Activated T-cell treated with anti-CD3 and anti-CD28 coated beads, Interleukin-2, amount 50 U/mL, for 1 hour (primary cell): ENCODE measurements around the gene LASP1NB.
"Not testable (repeated sequence)": the region's sequence is repeated elsewhere in the genome, so short reads cannot be mapped to it uniquely, and the experiment has no call there.

ENCODE experiments used
- DNase-seq: peaks from one replicate; pipeline ENCODE4 v3.0.0-alpha.2; 2020

The LASP1NB gene

DNA sequence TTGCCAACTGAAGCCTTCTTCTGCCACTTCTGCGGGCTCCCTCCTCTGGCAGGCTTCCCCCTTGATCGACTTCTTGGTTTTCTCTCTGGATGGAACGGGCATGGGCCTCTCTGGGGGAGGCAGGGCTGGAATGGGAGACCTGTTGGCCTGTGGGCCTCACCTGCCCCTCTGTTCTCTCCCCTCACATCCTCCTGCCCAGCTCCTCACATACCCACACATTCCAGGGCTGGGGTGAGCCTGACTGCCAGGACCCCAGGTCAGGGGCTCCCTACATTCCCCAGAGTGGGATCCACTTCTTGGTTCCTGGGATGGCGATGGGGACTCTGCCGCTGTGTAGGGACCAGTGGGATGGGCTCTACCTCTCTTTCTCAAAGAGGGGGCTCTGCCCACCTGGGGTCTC, 6.5 kb upstream of the LASP1NB start:
- no peak for DNase-seq

DNA sequence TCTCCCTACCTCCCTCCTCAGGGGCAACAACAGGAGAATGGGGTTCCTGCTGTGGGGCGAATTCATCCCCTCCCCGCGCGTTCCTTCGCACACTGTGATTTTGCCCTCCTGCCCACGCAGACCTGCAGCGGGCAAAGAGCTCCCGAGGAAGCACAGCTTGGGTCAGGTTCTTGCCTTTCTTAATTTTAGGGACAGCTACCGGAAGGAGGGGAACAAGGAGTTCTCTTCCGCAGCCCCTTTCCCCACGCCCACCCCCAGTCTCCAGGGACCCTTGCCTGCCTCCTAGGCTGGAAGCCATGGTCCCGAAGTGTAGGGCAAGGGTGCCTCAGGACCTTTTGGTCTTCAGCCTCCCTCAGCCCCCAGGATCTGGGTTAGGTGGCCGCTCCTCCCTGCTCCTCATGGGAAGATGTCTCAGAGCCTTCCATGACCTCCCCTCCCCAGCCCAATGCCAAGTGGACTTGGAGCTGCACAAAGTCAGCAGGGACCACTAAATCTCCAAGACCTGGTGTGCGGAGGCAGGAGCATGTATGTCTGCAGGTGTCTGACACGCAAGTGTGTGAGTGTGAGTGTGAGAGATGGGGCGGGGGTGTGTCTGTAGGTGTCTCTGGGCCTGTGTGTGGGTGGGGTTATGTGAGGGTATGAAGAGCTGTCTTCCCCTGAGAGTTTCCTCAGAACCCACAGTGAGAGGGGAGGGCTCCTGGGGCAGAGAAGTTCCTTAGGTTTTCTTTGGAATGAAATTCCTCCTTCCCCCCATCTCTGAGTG, 5.9 kb upstream of the LASP1NB start:
- no peak for DNase-seq

DNA sequence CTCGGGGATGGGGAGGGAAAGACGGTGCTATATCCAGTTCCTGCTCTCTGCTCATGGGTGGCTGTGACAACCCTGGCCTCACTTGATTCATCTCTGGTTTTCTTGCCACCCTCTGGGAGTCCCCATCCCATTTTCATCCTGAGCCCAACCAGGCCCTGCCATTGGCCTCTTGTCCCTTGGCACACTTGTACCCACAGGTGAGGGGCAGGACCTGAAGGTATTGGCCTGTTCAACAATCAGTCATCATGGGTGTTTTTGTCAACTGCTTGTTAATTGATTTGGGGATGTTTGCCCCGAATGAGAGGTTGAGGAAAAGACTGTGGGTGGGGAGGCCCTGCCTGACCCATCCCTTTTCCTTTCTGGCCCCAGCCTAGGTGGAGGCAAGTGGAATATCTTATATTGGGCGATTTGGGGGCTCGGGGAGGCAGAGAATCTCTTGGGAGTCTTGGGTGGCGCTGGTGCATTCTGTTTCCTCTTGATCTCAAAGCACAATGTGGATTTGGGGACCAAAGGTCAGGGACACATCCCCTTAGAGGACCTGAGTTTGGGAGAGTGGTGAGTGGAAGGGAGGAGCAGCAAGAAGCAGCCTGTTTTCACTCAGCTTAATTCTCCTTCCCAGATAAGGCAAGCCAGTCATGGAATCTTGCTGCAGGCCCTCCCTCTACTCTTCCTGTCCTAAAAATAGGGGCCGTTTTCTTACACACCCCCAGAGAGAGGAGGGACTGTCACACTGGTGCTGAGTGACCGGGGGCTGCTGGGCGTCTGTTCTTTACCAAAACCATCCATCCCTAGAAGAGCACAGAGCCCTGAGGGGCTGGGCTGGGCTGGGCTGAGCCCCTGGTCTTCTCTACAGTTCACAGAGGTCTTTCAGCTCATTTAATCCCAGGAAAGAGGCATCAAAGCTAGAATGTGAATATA, 4.8 kb upstream of the LASP1NB start:
- no peak for DNase-seq

DNA sequence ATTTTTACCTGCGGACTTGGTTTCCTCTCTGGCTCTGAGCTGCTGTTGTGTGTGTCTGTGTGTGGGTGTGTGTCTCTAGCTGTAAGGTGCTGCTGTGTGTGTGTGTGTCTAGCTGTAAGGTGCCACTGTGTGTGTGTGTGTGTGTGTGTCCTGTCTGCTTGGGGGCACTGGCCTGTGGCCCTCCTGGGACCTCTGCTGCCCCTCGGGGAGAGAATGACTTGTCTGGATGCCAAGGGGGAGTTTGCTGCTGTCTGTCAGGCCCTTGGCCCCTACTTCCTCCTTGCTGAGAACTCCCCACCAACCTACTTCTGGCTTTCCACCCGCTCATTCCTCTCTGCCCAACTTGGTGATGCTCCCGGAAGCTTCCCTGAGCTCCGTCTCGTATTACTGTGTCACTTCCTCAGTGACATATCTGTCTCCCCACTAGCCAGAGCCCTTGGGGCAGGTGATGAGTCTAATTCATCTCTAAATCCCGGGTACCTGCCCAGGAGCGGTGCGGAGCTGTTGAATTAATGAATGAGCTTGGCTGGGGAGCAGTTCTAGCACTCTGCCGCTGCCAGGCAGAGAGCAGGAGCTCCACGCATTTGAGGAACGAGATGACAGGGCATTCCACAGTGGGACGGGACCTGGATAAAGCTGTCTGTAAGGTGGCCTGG, 3.5 kb upstream of the LASP1NB start:
- no peak for DNase-seq

DNA sequence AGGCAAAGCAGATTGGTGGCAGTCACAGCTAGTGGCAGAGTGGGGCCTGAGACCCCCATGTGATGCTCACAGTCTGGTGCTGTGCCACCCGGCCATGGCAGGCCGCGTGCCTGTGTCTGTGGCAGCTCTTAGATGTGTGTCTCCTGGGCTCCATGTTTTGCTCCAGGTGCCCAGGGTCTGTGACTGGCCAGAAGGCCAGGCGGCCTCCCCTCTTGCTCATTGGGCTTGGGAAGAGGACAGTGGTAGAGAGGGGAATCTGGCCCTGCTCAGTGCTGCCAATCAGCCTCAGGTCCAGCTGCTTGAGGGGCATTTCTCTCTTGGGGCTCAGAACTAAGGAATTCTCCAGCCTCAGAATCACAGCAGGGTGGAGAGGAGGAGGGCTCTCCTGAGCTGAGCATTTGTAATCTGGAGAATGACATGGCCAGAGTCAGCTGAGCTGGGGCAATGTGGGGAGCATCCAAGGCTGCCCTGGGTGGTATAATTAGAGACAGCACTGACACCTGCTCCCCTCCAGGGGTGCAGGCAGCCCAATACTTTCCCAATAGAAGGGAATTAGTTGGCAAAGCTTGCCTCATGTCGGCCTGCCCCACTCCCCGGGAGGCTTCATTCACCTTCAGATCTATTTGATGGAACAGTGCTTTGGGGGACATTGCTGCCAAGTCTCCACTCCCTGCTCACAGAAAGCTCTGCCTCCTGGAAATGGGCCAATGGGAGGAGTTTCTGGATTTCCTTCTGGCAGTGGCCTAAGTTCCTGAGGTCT, 2.7 kb upstream of the LASP1NB start:
- no peak for DNase-seq

DNA sequence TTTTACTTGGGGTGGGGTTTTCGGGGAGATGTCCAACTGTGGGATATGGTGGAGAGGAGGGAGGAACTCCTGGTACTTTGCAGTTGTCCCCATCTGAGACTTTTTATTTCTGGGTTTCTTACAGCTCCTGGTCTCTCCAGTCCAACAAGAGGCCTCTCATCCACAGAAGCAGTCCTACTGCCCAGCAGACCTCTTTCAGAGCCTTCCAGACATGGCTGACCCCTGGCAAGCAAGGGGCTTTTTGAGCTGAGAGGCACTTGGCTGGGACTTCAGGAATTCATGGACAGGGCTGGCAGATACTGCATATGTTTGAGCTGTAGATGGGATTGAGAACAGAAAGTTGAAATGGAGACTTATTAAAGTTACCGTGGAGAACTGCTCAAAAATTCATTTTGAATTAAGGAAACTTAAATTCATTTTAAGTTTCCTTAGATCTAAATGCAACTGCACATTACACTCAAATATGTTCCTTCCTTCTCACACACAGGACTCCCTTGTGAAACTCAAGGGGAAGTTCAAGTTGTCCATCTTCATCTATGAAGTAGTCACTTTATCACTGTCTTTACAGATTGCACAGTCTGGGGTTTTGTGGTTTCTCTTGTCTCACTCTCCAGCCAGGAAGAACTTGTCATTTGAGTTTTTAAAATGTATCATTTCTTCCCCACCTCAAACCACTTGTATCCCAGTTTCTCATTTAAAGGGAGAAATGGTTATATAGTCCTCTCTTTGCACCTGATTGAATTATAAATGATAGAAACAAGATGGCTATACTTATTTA, 1.1 kb downstream of the LASP1NB start:
- no peak for DNase-seq

DNA sequence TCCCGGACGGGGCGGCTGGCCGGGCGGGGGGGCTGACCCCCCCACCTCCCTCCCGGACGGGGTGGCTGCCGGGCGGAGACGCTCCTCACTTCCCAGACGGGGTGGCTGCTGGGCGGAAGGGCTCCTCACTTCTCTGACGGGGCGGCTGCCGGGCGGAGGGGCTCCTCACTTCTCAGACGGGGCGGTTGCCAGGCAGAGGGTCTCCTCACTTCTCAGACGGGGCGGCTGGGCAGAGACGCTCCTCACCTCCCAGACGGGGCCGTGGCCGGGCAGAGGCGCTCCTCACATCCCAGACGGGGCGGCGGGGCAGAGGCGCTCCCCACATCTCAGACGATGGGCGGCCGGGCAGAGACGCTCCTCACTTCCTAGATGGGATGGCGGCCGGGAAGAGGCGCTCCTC, 5.4 kb downstream of the LASP1NB start:
- not testable (repeated sequence) for DNase-seq

DNA sequence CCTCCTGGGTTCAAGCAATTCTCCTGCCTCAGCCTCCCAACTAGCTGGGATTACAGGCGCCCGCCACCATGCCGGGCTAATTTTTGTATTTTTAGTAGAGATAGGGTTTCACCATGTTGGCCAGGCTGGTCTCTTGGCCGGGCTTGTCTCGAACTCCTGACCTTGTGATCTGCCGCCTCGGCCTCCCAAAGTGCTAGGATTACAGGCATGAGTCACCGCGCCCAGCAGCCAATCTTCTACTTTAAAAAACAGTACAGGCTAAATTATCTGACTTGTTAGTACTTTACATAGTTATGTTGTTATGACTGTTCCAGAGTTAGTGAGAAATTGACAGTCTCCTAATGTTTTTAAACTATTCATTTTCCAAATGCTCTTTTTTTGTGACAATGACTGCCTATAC, 8.5 kb downstream of the LASP1NB start:
- DNase-seq = not testable (repeated sequence)

DNA sequence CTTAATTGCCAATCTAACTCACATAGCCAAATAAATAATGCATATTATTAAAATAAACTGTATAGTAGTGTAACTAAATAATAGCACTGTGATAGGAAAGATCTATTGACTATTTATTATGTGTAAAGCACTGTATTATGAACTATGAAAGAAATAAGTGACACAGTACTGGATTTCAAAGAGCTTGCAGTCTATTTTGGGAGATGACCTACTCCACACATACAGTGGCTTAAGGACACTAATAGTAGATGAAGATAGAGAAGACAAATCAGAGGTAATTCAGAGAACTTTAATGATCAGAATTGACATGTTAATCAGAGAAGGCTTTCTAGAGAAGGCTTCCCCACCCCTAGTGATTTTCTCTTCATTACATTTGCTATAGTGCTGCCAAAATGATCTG, 14.6 kb downstream of the LASP1NB start:
- DNase-seq = no peak

DNA sequence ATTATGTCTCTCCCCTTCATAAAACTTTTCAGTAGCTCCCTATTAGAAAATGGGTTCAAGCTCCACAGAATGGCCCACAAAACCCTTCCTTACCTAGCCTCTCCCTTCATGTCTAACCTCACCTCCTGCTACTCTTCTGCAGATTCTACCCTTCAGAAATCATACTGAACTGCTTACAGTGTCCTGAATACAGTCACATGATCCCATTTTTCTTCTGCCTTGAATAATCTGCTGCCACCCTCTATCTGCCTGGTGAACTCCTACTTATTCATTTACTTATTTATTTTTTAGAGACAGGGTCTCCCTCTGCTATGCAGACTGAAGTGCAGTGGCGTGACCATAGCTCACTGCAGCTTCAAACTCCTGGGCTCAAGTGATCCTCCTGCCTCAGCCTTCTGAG, 15.0 kb downstream of the LASP1NB start:
- DNase-seq = no peak

DNA sequence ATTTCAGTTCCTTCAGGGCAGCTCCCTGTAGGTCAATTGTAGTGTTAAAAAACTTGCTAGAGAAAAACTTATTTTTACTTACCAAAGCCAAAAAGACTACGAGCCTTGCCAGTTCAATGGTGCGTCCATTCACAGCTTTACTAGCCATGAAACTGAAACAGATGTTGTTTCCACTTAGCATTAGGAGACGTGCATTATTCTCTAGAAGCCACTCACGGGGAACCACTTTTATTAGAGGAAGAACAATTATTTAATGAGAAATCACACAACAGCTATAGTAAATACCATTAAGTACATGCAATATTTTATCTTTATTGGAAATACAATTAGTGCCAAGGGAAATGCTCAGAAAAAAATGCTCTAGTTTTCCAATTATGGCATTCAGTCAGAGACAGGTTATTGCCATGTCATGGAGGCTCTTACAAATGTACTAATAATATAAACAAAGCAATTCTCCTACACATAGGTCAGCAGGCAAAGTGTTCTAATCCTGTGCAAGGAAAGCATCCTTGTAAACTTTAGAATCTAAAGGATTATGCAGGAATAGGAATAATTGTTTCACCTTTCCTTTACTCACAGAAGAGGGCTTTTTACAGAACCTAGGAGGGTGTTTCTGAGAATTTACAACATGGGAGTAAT, 17.4 kb downstream of the LASP1NB start:
- no peak for DNase-seq

DNA sequence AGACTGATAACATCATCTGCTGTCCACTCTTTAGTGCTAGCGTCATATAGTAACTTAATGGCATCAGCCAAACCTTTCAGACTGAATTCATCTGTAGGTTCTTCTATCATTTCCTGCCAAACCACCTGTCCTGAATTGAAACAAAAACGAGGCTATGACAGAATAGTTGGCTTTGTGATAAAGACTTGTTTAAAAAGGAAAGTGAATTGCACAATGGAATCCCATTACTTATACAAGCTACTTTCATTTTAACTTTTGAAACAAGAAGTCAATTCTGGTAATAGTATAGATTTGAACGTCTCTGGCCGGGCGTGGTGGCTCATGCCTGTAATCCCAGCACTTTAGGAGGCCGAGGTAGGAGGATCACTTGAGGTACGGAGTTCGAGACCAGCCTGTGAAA, 18.2 kb downstream of the LASP1NB start:
- no peak for DNase-seq

DNA sequence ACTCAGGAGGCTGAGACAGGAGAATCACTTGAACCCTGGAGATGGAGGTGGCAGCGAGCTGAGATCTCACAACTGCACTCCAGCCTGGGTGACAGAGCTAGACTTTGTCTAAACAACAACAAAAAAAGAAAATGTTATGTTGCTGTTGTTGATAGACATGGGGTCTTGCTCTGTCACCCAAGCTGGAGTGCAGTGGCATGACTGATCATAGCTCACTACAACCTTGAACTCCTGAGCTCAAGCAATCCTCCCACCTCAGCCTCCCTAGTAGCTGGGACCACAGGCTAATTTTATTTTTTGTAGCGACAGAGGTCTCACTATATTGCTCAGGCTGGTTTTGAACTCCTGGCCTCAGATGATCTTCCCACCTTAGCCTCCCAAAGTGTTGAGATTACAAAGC, 21.8 kb downstream of the LASP1NB start:
- DNase-seq = no peak

DNA sequence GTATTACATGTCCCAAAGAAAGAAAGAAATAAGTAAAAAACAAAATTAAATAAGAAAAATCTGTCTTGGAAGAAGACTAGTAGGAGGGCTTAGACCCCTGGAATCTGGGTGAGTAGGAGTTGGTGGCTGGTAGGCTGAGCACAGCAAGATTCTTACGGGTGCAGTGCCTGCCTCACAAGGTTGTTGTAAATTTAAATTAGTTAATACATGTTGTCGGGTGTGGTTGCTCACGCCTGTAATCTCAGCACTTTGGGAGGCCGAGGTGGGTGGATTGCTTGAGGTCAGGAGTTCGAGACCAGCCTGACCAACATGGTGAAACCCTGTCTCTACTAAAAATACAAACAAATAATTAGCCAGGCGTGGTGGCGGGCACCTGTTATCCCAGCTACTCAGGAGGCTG, 28.4 kb downstream of the LASP1NB start:
- not testable (repeated sequence) for DNase-seq

DNA sequence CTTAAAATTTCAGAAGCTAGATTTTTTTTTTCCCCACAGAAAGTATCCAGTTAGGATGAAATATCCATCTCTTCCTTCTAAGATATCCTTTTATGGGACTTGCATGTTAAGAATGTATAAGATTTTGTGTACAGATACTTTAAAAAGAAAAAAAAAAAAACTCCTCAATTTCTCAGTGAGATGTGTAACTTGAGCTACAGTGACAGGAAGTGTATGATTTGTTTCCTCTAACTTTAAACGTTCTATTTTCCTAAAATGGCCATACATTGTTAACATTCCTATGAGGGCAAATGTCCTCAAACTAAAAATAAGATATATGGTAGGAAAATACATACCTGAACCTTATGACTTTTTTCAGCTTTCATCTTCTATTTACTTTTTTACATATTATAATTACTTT, 32.9 kb downstream of the LASP1NB start:
- no peak for DNase-seq

DNA sequence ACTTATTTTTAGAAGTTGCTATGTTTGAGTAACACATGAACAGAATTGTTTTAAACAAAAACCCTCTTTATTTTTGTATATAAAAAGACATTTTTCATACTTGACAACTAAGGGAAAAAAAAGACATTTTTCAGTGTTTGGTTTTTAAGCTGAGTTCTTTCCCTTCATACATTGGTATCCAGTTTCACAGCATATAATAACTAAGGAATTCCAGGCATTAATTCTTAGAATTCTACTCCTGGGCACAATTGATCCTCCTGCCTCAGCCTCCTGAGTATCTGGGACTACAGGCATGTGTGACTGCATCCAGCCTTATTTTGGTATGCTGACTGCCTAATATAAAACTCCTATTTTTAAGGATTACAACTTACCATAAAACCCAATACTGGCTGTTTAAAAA, 33.3 kb downstream of the LASP1NB start:
- DNase-seq = no peak

DNA sequence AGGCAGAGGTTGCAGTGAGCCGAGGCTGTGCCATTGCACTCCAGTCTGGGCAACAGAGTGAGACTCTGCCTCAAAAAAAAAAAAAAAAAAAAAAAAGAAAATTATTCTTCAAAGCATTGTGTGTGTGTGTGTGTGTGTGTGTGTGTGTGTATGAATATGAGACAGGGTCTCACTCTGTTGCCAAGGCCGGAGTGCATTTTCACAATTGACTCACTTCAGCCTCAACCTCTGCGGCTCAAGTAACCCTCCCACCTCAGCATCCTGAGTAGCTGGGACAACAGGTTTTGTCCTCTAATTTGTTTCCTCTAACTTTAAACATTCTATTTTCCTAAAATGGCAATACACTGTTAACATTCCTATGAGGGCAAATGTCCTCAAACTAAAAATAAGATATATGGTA, 34.1 kb downstream of the LASP1NB start:
- no peak for DNase-seq

DNA sequence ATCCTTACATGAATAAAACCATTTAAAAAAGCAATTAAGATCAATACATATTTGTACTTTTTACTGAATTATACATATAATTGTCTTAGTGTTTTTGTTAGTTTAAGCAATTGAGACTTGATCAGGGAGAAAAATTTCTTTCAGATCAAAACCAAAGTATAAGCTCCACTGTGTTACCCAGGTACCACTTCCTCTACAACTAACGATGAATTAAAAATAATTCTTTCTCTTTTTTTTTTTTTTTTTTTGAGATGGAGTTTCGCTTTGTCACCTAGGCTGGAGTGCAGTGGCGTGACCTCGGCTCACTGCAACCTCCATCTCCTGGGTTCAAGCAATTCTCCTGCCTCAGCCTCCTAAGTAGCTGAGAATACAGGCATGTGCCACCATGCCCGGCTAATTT, 35.0 kb downstream of the LASP1NB start:
- DNase-seq = peak; percentile 24

DNA sequence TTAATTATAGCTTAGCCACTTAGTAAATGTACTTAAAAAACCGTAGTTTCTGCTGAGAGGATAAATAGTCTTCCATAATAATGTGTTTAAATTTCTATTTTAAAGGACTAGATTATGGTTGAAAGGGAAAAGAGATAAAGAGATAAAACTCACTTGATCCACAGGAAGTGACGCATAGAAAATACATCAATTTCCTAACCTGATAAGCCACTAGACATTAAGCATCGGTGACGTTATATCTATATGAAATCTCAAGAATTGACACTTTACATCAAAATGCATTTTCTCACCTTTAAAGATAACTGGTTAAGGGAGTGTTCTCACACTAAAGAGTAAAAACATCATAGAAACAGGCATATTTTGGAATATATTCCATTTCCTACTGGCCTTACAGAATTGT, 36.0 kb downstream of the LASP1NB start:
- no peak for DNase-seq

DNA sequence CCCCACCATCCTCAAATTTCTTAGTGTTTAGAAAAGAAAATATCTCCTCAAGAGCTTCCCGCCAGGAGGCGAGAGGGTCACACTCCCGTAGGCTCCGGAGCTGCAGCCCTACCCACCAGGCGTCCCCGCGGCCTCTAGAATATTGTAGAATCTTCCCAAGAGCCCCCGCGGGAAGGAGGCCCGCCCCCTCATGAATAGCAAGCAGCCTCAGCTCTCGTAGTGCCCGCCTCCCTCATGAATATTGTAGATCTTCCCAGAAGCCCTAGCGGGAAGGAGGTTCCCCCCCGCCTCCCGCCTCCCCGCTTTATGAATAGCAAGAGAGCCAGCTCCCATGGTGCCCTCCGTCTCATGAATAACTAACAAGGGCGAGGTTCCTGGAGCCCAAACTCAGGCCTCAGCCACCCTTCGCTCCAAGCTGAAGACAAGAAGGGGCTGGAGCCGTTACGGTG, 41.9 kb downstream of the LASP1NB start, which contains the start of gene FBXO47:
Gene FBXO47, minus strand, starts transcription at position 114 of the 449 bp plus-strand sequence. CDS start 4,378 bp downstream, outside the sequence.
- peak; percentile 77 for DNase-seq

DNA sequence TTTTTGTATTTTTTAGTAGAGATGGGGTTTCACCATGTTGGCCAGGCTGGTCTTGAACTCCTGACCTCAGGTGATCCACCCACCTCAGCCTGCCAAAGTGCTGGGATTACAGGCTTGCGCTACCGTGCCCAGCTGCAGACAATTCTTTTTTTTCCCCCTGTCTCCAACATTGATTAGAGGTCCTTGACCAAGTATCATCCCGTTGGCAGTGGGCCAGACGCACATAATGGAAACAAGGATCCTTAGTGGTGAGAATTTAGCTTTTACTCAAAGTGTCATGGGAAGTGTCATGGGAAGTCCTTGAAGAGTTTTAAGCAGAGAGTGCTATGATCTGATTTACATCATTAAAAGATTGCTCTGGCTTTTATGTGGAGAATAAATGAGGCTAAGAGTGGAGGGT, 43.9 kb downstream of the LASP1NB start:
- DNase-seq = no peak
